HepG2 (cell line): Measurements from ENCODE around the gene KCNJ14. TPM values are rescaled to one million over a fixed set of nuclear protein-coding genes. Genes with fewer than 3 reads are reported as not detected.

ENCODE experiments used
- CENPBD1 ChIP-seq: sonication (generic); formaldehyde crosslinking; IDR thresholded peaks from 2 replicates; pipeline ENCODE4 v1.8.0; 2022; ENCODE audit warnings: missing genetic modification reagents, low read depth, mild to moderate bottlenecking, borderline replicate concordance
- GFI1 ChIP-seq: sonication (generic); formaldehyde crosslinking; IDR thresholded peaks from 2 replicates; pipeline ENCODE4 v1.5.0; 2020; ENCODE audit warnings: missing genetic modification reagents, mild to moderate bottlenecking, borderline replicate concordance
- HDAC6 ChIP-seq: fragments of 200-600 bp; sonication (generic); IDR thresholded peaks from 2 replicates; pipeline ENCODE4 v1.7.0; 2017; ENCODE audit warnings: mild to moderate bottlenecking, antibody characterized with exemption, low read length, low read depth
- HES4 ChIP-seq: sonication (generic); formaldehyde crosslinking; IDR thresholded peaks from 2 replicates; pipeline ENCODE4 v1.9.0; 2021; ENCODE audit warnings: mild to moderate bottlenecking, missing genetic modification reagents, borderline replicate concordance
- MAF1 ChIP-seq: sonication (generic); formaldehyde crosslinking; IDR thresholded peaks from 2 replicates; pipeline ENCODE4 v1.5.0; 2020; ENCODE audit warnings: missing genetic modification reagents, borderline replicate concordance
- MIER3 ChIP-seq: IDR thresholded peaks from 2 replicates; pipeline ENCODE4 v1.6.1; 2016; ENCODE audit warnings: missing compliant biosample characterization, borderline replicate concordance
- NCOA5 ChIP-seq: sonication (generic); formaldehyde crosslinking; IDR thresholded peaks from 2 replicates; pipeline ENCODE4 v1.4.0; 2020; ENCODE audit warnings: missing genetic modification reagents
- NCOR1 ChIP-seq: fragments of 200-600 bp; sonication (generic); IDR thresholded peaks from 2 replicates; pipeline ENCODE4 v1.7.0; 2017; ENCODE audit warnings: antibody characterized with exemption, low read length, borderline replicate concordance
- PLRG1 ChIP-seq: fragments of 450-650 bp; conservative IDR thresholded peaks from 2 replicates; pipeline ENCODE4 v1.6.1; 2016
- POLR2AphosphoS2 ChIP-seq: IDR thresholded peaks from 2 replicates; pipeline ENCODE4 v1.6.1; 2011; ENCODE audit warnings: low read depth, low read length, improper control_type of control experiment
- PRDM4 ChIP-seq: sonication (generic); formaldehyde crosslinking; IDR thresholded peaks from 2 replicates; pipeline ENCODE4 v1.9.0; 2021; ENCODE audit warnings: missing genetic modification reagents, borderline replicate concordance
- RNF2 ChIP-seq: fragments of 450-650 bp; conservative IDR thresholded peaks from 2 replicates; pipeline ENCODE4 v1.6.1; 2016; ENCODE audit warnings: low read depth
- SMYD3 ChIP-seq: sonication (generic); formaldehyde crosslinking; IDR thresholded peaks from 2 replicates; pipeline ENCODE4 v1.8.1; 2023; ENCODE audit warnings: mild to moderate bottlenecking, missing genetic modification reagents
- SP5 ChIP-seq: IDR thresholded peaks from 2 replicates; pipeline ENCODE4 v1.6.1; 2016; ENCODE audit warnings: low read depth, borderline replicate concordance
- SRY ChIP-seq: sonication (generic); formaldehyde crosslinking; IDR thresholded peaks from 2 replicates; pipeline ENCODE4 v1.8.0; 2022; ENCODE audit warnings: mild to moderate bottlenecking, missing genetic modification reagents
- TEAD2 ChIP-seq: sonication (generic); formaldehyde crosslinking; IDR thresholded peaks from 2 replicates; pipeline ENCODE4 v1.9.0; 2021; ENCODE audit warnings: missing genetic modification reagents
- U2AF2 ChIP-seq: fragments of 200-400 bp; formaldehyde crosslinking; IDR thresholded peaks from 2 replicates; pipeline ENCODE4 v1.6.1; 2017; ENCODE audit warnings: low read depth, mild to moderate bottlenecking, low read length
- ZBTB42 ChIP-seq: sonication (generic); formaldehyde crosslinking; IDR thresholded peaks from 2 replicates; pipeline ENCODE4 v1.5.0; 2020; ENCODE audit warnings: mild to moderate bottlenecking, missing genetic modification reagents
- ZNF296 ChIP-seq: sonication (generic); formaldehyde crosslinking; conservative IDR thresholded peaks from 2 replicates; pipeline ENCODE4 v1.5.0; 2020; ENCODE audit warnings: mild to moderate bottlenecking, missing genetic modification reagents
- ZNF503 ChIP-seq: sonication (generic); formaldehyde crosslinking; IDR thresholded peaks from 2 replicates; pipeline ENCODE4 v1.4.0; 2020; ENCODE audit warnings: missing genetic modification reagents
- ZNF572 ChIP-seq: sonication (generic); formaldehyde crosslinking; IDR thresholded peaks from 2 replicates; pipeline ENCODE4 v1.5.1; 2020; ENCODE audit warnings: mild to moderate bottlenecking, missing genetic modification reagents
- ZNF574 ChIP-seq: sonication (generic); formaldehyde crosslinking; IDR thresholded peaks from 2 replicates; pipeline ENCODE4 v1.4.0; 2020; ENCODE audit warnings: missing genetic modification reagents
- ZNF589 ChIP-seq: sonication (generic); formaldehyde crosslinking; conservative IDR thresholded peaks from 2 replicates; pipeline ENCODE4 v1.8.0; 2022; ENCODE audit warnings: mild to moderate bottlenecking, moderate library complexity, missing genetic modification reagents
- ZNF772 ChIP-seq: sonication (generic); formaldehyde crosslinking; IDR thresholded peaks from 2 replicates; pipeline ENCODE4 v1.5.0; 2020; ENCODE audit warnings: mild to moderate bottlenecking, missing genetic modification reagents
- ZNF879 ChIP-seq: sonication (generic); formaldehyde crosslinking; IDR thresholded peaks from 2 replicates; pipeline ENCODE4 v1.8.1; 2023; ENCODE audit warnings: missing genetic modification reagents
- ZSCAN29 ChIP-seq: sonication (generic); formaldehyde crosslinking; conservative IDR thresholded peaks from 2 replicates; pipeline ENCODE4 v1.4.0; 2020; ENCODE audit warnings: mild to moderate bottlenecking, missing genetic modification reagents
- polyA plus RNA-seq, 8 experiments: library from polyadenylated mRNA; depleted of rRNA in 3 of 8; stranded (reverse) in 7 of 8; unstranded in 1 of 8; fragments of >200 nt; fragmentation: Illumina TruSeq in 4 of 8; extraction: Trizol in 4 of 8; gene quantifications; 2 replicates each; pipeline versions ENCODE4 v1.2.1 to v1.2.3, GENCODE V29; 2011 to 2016; ENCODE audit warnings: low read depth in 4 of 8, missing spikeins in 1 of 8, mixed read lengths in 1 of 8; ENCODE audit not compliant: insufficient read depth in 1 of 8
- total RNA-seq, 5 experiments: library from RNA; depleted of rRNA; stranded (reverse); fragments of >200 nt; fragmentation: Illumina TruSeq; extraction: Trizol; gene quantifications; 2 replicates each; pipeline ENCODE4 v1.2.3, GENCODE V29; 2016; ENCODE audit warnings: low read depth in 1 of 5

KCNJ14 gene
- total and polyA plus RNA-seq, 2 of the 13 experiments (the other 11 are each of a cell fraction or from before 2014, with no cell fraction given), result 0.20 to 0.51 TPM

- TF ChIP-seq ZNF589 (no peak), HDAC6 (no peak), ZNF572 (CRISPR knock-in tag) (no peak), ZNF296 (CRISPR knock-in tag) (no peak), HES4 (no peak), ZNF879 (CRISPR knock-in tag) (no peak), U2AF2 (no peak), ZBTB42 (no peak), MIER3 (CRISPR knock-in tag) (no peak), NCOR1 (no peak), RNF2 (no peak), PLRG1 (no peak), ZSCAN29 (no peak), POLR2AphosphoS2 (no peak), MAF1 (CRISPR knock-in tag) (no peak), PRDM4 (CRISPR knock-in tag) (no peak), GFI1 (CRISPR knock-in tag) (no peak), ZNF574 (CRISPR knock-in tag) (no peak), TEAD2 (CRISPR knock-in tag) (no peak), CENPBD1 (CRISPR knock-in tag) (no peak), NCOA5 (no peak), SRY (CRISPR knock-in tag) (no peak), ZNF503 (no peak), SMYD3 (CRISPR knock-in tag) (no peak), SP5 (CRISPR knock-in tag) (no peak), ZNF772 (no peak)
Measured at GRCh38 chr19:48417421-48417820, 38.0 kb upstream of the KCNJ14 start (continued).
